ENCODE data around the gene PRMT7.

Gene PRMT7

DNA sequence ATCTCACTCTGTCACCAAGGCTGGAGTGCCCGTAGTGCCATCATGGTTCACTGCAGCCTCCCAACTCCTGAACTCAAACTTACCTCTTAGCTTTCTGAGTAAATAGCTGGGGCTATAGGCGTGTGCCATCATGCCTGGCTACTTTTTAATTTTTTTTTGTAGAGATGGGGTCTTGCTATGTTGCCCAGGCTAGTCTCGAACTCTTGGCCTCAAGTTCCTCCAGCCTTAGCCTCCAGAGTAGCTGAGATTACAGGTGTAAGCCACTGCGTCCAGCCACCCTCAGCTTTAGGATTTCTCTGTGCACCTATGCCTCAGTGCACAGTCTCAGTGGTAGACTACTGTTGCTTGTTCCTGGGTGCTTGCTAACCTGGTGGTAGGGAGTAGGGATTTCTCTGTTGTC is 41.0 kb upstream of the PRMT7 start:
- TF ChIP-seq, protein P1, sequence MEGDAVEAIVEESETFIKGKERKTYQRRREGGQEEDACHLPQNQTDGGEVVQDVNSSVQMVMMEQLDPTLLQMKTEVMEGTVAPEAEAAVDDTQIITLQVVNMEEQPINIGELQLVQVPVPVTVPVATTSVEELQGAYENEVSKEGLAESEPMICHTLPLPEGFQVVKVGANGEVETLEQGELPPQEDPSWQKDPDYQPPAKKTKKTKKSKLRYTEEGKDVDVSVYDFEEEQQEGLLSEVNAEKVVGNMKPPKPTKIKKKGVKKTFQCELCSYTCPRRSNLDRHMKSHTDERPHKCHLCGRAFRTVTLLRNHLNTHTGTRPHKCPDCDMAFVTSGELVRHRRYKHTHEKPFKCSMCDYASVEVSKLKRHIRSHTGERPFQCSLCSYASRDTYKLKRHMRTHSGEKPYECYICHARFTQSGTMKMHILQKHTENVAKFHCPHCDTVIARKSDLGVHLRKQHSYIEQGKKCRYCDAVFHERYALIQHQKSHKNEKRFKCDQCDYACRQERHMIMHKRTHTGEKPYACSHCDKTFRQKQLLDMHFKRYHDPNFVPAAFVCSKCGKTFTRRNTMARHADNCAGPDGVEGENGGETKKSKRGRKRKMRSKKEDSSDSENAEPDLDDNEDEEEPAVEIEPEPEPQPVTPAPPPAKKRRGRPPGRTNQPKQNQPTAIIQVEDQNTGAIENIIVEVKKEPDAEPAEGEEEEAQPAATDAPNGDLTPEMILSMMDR (IDR thresholded peaks at IDR 0.05; ENCODE audit: insufficient read depth, low read depth, low read length, missing control alignments): no peak
- no peak for DNase-seq (ENCODE audit: low read depth)

DNA sequence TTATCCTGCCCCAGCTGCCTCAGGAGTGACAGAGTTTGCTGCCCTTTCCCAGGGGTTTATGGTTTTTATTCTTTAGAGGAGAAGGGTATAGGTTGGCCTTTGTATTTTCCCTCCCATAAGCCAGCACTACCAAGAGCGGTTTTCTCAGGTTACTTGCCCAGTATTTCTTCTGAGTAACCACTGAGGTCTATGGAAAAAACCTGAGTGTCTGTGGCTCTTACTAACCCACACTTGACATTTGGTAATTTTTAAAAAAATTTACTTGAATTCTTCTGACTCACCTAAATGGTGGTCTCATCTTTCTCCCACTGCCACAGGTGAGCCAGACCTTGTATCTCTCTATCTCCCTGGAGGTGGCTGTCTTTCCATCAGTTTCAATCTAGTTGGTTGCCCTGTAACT is 40.5 kb upstream of the PRMT7 start:
- DNase-seq (ENCODE audit: low read depth): no peak
- H3K4me3 ChIP-seq (ENCODE audit: low read depth, low read length): no peak overlapping the region
- TF ChIP-seq, protein P1 (IDR thresholded peaks at IDR 0.05; ENCODE audit: insufficient read depth, low read depth, low read length, missing control alignments): no peak

More for the DNA sequence above, 41.0 kb upstream of the PRMT7 start:
- no peak overlapping the region for H3K4me3 ChIP-seq (ENCODE audit: low read depth, low read length)

DNA sequence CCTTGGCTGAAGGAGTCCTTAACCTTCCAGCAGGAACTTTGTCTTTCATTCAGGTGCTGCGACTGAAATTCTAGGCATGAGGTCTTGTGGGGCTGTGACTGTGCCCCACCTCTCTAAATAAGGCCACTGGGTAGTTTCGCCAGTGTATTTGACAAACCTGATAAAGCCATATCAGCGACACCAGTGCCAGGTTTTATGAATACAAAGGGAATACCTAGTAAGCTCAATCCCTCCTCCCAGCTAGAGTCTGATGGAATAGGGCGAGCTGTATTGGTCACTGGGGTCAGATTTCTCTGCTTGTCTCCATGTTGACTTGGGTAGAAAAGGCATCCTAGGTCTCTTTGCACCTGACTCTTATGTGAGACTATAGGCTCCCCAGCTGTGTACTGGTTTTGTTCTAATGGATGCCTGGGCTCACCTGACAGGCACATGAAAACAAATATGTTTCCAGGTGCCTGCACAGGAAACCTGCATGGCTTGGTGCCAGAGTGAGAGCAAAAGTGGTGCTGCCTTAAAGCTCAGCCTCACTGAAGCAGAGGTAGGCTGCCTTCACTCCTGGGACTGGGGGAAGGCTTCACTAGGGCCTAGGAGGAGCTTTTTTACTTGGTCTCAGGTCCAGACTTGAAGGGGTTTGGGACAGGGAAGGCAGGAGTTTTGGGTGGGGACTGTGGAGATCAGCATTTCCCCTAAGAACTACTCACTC is 38.2 kb upstream of the PRMT7 start:
- peak; percentile 39 for DNase-seq (ENCODE audit: low read depth)
- H3K4me3 ChIP-seq (ENCODE audit: low read depth, low read length): no peak overlapping the region
- TF ChIP-seq, protein P1 (IDR thresholded peaks at IDR 0.05; ENCODE audit: insufficient read depth, low read depth, low read length, missing control alignments): no peak

DNA sequence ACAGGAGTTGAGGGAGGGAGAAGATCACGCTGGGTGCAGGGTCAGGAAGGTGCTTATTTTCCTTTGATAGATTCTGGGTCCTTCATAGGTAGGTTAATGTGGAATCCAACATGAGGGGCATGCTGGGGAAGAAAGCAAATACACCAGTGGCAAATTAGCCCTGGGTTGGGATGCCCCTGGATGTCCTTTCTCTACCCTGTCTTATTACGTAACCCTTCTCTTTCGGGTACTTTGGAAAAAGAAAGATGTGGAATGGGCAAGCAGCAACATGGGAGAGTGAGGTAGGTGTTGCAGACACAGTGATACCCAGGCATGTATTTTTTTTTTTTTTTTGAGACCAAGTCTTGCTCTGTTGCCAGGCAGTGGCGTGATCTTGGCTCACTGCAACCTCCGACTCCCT is 37.4 kb upstream of the PRMT7 start:
- H3K4me3 ChIP-seq (ENCODE audit: low read depth, low read length): no peak overlapping the region
- TF ChIP-seq, protein P1 (IDR thresholded peaks at IDR 0.05; ENCODE audit: insufficient read depth, low read depth, low read length, missing control alignments): no peak
- no peak for DNase-seq (ENCODE audit: low read depth)

DNA sequence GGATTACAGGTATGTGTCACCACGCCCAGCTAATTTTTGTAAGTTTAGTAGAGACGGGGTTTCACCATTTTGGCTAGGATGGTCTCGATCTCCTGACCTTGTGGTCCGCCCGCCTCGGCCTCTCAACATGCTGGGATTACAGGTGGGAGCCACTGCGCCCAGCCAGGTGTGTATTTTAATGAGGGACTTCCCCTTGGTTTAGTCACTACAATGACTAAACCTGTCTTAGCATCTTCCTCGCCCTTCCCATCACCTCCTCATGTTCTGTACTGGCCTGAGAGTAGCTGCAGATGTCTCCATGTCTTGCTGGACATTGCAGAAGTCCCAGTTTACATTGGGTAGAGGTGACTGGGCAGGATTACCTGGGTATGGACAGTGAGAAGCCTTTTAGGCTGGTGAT is 36.9 kb upstream of the PRMT7 start:
- TF ChIP-seq, protein P1 (IDR thresholded peaks at IDR 0.05; ENCODE audit: insufficient read depth, low read depth, low read length, missing control alignments): no peak
- H3K4me3 ChIP-seq (ENCODE audit: low read depth, low read length): no peak overlapping the region

DNA sequence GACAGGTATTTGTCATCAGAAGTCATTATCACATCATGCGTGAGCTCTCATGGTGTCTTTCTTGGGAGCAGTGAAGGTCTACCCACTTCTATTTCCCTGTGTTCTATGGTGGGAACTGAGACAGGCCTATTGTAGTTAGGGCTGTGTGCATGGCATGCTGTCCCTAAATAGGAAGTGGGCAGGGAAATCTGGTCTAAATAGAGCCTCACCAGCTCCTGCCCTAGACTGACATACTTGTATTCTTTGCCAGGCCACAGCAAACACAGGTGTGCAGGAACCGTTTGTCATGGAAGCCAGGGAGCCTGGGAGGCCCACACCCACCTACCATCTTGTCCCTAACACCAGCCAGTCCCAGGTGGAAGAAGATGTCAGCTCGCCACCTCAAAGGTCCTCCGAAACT is 36.4 kb upstream of the PRMT7 start:
- no peak for DNase-seq (ENCODE audit: low read depth)
- TF ChIP-seq, protein P1 (IDR thresholded peaks at IDR 0.05; ENCODE audit: insufficient read depth, low read depth, low read length, missing control alignments): no peak
- H3K4me3 ChIP-seq (ENCODE audit: low read depth, low read length): no peak overlapping the region

More for the DNA sequence above, 36.9 kb upstream of the PRMT7 start:
- no peak for DNase-seq (ENCODE audit: low read depth)

All from GM12865 (cell line).